Muscle of arm (tissue), 12 donors: ENCODE measurements around the gene GNPTAB. TPM values are rescaled to one million over a fixed set of nuclear protein-coding genes. Genes with fewer than 3 reads are reported as not detected.

Experiments
- DNase-seq: peaks from one replicate; pipeline ENCODE4 v3.0.0-alpha.2; 2013
- polyA plus RNA-seq, 12 donors: library from polyadenylated mRNA; unstranded; fragments of 120-200 nt; gene quantifications; one replicate each; pipeline ENCODE4 v1.2.1, GENCODE V29; 2013; ENCODE audit not compliant: insufficient read length in 12 of 12

The GNPTAB gene
- polyA plus RNA-seq, 12 donors, result 14.7 to 36.5 (median 19.9) TPM; not detected in 1

DNA sequence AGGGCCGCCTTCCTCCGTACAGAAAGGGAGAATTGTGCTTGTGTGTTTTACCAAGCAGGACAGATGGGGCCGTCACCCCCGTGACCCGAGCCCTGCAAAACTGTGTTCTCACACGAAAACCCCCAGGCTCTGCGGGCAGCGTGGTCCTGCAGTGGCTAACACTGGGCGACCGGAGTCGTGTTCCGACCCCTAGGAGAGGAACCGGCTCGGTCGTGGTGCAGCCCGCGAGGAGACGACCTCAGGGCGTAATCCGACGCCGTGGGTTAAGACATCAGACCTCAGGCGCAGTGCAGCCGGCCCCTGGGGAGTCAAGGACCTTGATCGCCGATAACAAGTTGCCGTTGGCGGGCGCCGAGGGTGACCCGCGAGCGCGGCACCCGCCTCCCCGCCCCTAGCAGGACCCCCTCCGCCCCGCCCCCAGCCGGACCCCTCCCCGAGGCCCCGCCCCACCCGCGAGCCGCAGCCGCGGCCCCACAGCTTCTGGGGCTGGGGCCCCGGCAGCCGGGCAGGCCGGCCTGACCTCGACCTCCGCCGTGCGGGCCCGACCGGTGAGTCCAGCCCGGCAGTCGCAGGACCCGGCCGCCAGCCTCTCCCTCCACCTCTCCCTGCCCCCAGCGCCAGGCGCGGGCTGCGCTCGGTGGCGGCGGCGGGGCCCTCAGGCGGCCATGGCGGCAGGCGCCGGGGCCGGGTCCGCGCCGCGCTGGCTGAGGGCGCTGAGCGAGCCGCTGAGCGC lies 133.4 kb downstream of the GNPTAB start, which contains the start of gene CHPT1:
Gene CHPT1 (plus strand): TSS at position 444 of the 733 bp plus-strand sequence. CDS start 222 bp downstream, at position 666.
- DNase-seq, result peak; percentile 49

DNA sequence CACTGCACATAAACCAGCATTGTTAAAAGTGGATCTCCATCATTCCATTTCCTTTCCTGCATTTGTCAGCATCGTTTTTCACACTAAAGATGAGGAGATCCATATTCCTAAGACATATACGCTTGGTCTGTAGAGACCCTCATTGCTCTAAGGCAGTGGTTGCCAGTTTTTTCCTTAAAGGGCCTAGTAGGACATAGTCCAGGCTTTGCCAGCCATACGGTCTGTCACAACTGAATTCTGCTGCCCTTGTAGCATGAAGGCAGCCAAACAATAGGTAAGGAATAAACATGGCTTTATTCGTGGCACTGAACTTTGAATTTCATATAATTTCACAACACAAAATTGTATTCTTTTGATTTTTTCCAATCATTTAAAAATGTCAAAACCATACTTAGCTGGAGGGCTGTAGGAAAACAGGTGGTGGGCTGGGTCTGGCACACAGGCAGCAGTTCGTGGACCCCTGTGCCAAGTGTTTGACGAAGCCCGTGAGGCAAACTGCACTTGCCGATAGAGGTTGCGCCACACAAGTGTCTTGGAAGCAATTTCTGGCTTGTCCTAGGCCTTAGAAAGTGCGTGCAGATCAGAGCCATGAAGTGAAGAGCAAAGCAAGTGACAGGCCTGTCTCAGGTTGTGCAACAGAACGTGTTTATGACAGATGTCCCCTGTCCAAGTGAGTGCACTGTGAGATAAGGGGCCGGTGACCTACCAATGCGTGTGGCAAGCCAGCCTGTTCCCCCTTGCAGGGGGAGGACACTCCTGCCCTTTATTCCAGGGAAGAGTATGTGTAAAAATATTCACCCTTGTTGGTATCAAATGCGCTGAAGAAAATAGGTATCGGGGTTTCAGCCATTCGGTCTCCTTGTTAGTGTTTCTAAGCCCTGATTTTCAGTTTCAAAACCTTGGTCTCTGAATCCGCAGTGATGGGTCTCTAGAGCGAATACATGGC lies 134.2 kb downstream of the GNPTAB start:
- DNase-seq, result no peak

DNA sequence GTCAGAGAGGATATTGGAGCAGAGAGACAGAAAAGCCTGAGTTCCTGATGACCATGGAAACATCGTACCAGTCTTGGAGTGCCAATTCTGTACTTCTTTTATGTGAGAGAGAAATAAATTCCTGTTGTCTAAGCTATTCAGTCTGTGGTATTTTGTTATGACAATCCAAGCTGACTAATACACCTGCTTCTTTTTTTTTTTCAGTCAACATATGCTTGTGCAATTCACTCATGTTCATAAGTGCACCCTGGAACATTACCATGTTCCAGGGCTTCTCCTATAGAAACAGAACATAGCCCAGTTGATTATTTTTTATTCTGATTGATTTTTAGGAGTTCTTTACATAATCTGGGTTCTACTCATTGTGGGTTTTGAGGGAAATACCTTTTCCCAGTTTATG lies 135.1 kb downstream of the GNPTAB start:
- no peak for DNase-seq

Other genes with a start within 250 kb of the GNPTAB start
- 1,000 to 10,000 TPM in 11 of 12 donors, 100 to 1,000 TPM in 1; 917 to 4,665 (median 3,965) TPM for gene MYBPC1, start 236.0 kb downstream of the GNPTAB start, polyA plus RNA-seq
- 10 to 100 TPM in 11 of 12 donors, not detected in 1; 23.5 to 49.3 (median 30.1) TPM for gene CHPT1, start 133.3 kb downstream of the GNPTAB start, polyA plus RNA-seq
- 1 to 10 TPM in 2 of 12 donors, under 1 TPM in 8, not detected in 2; 0.08 to 1.3 (median 0.54) TPM for gene SYCP3, start 91.5 kb downstream of the GNPTAB start, polyA plus RNA-seq
- gene DRAM1, start 46.6 kb upstream of the GNPTAB start, polyA plus RNA-seq, result 1 to 10 TPM in 11 of 12 donors, not detected in 1; 2.4 to 9.4 (median 4.1) TPM
- 10 to 100 TPM in 11 of 12 donors, not detected in 1; 33.9 to 72.1 (median 42.7) TPM for gene WASHC3, start 231.0 kb upstream of the GNPTAB start, polyA plus RNA-seq